HG02852 (cell line): ENCODE data around the gene RELN.

ENCODE experiments used
- ATAC-seq: cut with Tn5 transposase; IDR thresholded peaks from one replicate; pipeline ENCODE4 v1.9.1; 2021; ENCODE audit warnings: mild to moderate bottlenecking, moderate library complexity; ENCODE audit not compliant: unreplicated experiment

The RELN gene

DNA sequence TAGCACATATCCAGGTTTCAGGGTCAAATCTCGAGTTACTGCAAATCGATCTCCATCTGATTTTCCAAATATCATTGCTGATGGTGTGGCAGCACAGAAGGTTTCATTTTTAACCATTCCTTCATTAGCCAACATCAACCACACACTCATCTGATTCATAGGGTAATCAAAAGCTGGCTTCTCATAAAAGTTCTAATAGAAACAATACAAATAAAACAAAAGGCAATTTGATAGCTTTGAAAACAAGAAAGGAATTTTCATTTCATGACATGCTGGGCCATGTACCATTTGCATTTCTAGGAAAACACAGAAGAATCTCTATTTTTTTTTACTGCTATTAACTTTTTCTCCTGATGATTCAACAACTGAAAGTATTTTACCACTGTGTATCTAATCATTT lies 395.8 kb downstream of the RELN start:
- no peak for ATAC-seq

DNA sequence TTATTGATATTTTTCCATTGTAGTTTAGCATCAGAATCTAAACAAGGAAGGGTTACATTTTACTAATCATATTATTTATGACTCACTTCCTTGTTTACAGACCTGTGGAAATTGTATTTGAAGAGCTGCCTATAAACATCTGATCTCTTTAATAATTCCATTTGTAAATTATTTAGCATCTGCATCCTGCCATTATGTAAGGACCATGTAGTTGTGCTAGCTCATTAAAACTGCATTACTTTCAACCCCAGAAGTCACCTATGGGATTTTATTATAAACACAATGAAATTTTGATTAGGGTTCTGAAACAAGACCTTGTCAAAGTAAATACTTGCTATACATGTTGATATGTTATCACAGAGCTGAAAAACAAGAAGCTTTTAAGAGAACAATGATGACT lies 396.6 kb downstream of the RELN start:
- no peak for ATAC-seq

DNA sequence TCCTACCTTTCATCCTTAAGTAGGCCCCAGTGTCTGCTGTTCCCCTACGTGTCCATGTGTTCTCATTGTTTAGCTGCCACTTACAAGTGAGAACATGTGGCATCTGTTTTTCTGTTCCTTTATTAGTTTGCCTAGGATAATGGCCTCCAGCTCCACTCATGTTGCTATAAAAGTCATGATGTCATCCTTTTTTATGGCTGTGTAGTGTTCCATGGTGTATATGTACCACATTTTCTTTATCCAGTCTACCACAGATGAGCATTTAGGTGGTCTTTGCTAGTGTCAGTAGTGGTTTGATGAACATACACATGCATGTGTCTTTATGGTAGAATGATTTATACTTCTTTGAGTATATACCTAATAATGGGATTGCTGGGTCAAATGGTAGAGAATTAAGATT lies 397.3 kb downstream of the RELN start:
- no peak for ATAC-seq

DNA sequence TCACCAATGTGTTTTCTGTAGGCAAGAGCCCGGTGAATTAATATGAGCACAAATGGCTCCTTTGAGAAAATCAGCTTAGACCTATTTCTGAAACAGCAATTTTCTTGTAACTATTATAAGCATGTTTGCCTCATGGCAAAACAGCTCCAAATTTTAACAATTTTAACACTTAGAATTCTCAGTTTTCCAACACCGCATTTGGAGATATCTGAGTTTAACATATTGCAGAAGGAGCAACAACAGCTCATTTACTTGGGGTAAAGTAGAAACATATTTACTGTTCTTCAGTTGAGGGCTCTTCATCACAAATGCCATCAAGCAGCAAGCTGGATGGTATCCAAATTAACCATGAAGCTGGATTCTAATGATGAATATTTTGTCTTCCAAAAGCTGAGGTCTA lies 409.4 kb downstream of the RELN start:
- no peak for ATAC-seq

DNA sequence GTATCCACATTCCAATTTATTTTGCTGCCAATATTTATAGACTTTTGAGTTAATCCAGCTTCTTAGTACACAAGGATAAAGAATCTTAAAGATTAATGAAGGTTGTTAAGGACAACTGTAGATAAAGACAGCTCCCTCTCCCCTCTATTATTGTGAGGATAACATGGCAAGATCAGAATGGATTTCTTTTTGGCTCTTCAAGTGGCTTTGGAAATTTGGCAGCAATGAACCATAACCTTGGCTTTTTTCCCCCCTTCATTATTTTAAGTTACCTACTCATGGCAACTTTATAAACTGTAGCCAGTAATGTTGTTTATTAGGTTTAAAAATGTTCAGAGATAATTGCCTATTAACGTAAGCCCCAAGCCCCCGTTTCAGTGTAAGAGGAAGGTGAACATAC lies 412.4 kb downstream of the RELN start:
- no peak for ATAC-seq

DNA sequence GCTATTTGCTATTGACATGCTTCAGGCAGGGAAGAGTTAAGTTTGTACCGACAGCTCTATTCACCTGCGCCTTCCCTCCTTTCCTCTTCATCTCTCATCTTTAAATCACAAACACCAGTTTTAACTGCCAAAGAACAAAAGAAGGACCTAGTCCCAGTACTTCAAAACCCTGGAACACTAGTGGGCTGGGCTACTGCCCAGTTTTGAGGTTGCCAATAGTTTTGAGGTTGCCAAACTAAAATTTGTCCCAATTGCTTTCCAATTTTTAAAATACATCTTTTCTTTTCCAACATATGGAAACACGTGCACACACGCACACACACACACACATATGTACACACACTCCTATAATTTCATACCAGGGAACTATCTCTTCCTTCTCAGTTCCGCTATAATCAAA lies 412.8 kb downstream of the RELN start:
- ATAC-seq, result no peak

DNA sequence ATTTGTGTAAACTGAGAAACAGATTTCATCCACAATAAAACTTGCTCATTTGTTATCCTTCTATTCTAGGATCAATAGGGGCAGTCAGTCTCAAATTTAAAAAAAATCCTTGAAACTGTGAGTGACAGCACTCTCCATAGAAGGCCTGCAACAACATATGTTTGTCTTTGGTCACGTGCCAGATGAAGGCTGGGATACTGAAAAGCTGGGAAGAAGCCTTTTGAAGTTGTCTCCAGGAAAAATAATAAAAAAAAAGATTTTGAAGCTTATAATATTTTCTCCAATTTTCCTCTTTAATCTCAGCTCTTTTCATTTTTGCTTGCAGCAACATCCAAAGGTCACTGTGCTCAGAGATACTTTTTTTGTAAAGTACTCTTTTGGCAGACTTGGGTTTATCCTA lies 414.9 kb downstream of the RELN start:
- ATAC-seq, result no peak

DNA sequence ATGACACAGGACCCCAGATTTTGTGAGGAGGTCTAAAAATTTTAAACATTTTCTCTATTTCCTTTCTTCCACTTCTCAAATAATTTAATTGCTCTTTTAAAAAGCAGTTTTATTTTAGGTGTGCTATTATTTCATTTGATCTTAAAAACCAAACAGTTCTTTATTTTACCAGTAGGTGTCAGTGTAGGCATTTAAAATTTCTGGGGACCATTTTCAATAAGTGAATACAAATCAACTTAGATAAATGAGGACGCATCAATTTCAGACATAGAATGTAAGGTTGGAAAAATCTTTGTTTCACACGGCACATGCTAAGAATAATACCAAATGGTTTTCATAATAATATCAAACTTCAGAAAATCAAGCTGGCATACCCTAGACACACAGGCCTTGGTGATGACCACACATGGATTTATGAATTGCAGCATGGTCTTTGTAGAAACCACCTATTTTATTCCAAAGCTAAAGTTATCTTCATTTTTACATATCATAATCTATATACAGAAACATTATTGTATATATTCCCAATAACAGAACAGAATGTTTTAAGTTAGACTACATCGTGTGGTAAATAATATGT lies 415.9 kb downstream of the RELN start:
- ATAC-seq, result no peak

DNA sequence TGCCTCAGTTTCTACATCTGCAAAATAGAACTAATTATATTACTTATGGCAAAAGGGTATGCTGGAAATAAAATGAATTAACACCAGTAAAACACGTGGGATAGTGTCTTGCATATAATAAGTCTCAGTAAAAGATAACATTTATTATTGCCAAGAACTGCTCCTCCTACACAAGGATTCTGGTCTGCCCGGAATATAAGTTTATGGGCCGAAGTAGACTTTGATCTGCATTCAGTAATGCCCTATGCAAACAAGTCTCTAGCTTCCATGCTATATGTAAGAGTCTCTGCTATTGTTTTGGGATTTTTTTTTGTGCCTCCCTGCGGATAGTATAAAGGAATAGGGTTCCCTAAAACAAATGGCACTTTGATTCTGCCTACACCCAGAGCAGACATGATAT lies 417.9 kb downstream of the RELN start:
- ATAC-seq, result no peak

DNA sequence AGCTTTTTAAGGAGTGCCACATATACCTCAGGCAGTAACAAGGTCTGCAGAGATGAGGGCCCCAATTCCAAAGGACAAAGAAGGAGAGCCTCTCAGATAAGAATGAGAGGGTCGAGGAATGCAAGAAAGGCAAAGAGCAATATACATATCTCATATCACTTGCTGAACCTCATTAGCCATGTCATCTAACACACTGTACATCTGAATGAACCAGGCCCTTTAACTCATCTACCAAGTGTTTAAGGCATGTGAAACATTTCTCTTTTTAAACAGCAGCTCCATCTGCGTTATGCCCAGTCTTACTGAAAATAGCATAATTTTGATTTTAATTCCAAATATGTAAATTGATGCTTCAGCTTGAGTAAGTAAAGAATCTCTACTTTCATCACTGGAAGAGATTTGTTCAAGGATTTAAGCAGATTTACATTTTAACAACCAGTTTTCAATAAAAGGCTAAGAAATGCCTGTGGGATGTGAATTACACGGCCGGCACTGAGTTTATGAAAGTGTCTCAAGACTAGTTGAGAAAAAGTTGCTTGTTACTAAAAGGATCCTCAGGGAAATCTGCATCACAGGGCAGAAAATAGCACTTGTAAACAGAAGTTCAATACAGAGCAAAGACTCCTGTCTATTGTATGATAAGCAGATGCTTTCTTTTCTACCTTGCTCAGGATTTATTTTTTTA lies 419.7 kb downstream of the RELN start:
- ATAC-seq, result no peak

DNA sequence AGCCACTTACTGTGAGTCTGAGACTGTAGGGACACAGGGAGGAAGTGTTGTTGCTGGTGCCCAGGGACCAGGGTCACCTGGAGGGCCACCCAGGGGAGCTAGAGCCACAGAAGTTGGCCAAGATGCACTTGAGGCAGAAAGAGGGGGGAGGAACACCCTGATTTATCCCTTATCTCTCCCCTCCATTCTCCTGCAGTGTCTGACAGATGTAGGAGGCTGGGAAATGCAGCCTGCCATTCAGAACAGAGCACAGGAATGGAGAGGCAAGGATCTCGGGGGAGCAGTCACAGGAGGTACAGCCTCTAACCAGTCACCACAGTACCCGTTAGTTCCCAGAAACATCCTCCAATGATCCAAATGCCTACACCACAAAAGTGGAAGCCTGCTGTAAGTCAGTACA lies 425.0 kb downstream of the RELN start:
- ATAC-seq, result no peak

DNA sequence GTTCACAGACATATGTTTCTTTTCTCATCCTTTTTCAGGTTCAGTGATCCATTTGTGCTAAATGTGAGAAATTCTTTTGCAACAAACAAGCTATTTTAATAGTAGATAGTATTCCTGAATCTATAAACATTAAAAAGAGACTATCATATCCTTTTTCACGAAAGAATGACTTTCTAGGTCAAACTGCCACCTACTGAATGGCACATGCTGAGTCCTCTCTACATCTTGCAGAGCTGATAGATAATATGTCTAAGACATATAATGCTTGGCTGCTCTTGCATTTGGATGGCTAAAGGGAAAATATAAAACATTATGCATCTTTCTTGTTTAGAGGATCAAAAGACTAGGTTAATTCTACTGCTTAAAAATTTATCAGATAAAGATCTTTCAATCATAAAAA lies 429.3 kb downstream of the RELN start:
- ATAC-seq, result no peak

DNA sequence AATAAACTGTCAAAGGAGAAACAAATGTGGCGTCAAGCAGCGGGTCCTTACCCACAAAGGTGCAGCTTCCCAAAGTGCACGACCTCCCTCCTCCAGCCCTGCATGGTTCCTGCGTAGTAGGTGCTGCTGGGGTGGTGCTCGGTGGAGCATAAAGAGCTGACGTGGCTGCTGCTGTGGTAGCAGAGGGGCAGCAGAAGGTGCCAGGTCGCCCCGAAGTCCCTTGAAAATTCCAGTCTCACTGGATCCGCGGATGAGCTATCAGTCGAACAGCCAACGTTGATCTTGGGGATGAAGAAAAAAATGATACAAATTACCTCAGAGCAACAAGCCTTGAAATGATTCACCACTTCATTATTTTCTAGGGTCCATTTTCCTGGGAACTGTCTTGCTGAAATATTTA lies 438.4 kb downstream of the RELN start:
- ATAC-seq, result no peak

DNA sequence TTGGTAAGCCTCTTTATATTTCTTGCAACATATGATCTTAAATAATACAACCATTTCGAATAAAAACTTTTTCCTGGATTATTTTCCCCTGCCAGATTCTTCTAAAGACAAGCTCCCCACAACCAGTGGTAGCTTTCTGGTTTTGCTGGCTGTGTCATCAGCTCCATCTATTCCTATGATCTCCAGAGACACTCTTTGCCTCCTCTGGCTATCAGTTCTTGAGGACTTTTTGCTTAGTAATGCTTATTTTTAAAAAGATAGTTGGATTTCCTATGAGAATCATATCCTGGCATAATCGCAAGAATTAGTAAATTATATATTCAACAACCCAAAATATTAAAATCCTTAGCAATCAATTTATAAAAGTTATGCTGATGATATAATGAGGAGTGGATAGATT lies 439.7 kb downstream of the RELN start:
- ATAC-seq, result no peak

DNA sequence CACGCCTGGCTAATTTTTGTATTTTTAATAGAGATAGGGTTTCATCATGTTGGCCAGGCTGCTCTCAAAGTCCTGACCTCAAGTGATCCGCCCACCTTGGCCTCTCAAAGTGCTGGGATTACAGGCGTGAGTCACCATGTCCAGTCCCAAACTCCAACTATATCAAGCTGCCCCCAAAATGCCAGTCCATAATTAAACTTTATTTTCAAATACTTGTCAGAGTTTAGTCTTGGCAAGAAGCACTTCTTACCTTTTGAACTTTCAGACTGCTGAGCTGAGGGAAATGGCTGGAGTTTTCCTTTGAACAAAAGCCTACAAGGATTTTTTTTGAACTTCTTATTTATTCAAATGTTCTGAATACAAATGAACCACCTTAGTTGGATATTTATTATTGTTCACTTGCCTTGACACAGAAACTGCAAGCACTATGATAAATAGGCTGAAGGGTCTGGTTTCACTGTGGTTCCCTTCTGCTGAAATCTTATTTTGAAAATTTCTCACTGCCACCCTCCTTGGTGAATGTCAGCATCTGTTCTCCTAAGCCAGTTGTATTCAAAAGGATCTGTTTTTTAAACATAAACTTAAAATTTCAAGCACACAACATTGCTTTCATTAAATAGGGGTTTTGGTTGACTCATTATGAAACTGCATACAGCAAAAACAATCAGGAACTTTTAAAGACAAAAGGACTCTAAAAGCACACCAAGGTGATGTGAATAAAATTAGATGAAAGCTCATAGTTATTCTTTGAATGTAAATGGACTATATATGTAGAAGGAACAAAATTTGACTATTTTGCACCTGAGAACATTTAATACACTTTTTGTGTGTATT lies 441.8 kb downstream of the RELN start:
- ATAC-seq, result no peak

DNA sequence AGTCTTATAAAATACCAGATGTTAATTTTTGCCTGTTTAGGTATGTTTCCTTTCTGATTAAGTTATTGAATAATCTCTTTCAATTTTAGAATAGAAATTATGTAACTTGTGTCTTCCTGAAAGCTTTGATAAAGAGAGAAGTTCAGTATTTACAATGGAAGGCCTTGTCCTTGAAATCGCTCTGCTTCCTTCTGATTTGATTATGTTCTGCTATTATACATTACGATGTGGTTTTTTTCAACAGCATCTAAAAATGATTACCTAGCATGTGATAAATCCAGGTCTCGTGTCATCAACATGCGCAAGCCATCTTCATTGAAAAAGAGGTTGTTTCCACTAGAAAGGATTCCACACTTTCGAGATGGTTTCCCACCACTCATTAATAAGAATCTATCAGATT lies 447.0 kb downstream of the RELN start:
- no peak for ATAC-seq

DNA sequence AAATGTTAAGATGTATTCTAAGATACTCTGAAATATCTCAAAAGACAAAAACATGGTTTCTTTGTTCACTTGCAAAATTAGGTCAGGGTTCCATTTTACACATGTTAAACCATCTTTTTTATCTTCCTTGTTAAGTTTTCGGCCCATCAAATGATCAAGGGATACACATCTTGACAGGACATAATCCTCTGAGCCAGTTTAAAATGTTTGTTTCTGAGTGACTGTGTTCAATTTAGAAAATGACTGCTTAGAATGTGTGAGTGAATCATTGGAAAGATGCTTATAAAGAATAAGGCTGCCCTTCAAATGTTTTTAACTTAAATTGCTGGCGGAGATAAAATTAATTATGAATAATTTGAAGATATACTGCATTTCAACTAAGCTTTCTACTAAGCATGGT lies 447.5 kb downstream of the RELN start:
- ATAC-seq, result no peak

DNA sequence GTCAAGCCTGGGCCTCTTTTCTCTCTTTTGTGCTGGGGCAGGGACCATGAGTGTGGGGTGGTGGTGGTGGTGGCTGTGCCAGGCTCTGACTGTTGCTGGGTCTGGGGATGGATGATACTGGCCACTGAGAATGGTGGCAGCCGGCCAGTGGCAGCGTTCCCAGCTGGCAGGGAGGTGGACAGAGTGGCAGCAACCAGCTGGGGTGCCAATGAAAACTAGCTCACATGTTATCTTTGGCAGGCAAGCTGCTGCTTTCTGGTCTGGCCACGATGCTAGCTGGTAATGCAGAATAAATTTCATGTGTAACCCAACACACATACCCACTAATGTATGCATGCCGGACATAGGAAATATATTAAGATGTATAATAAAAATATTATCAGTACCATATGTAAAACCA lies 448.4 kb downstream of the RELN start:
- ATAC-seq, result no peak

DNA sequence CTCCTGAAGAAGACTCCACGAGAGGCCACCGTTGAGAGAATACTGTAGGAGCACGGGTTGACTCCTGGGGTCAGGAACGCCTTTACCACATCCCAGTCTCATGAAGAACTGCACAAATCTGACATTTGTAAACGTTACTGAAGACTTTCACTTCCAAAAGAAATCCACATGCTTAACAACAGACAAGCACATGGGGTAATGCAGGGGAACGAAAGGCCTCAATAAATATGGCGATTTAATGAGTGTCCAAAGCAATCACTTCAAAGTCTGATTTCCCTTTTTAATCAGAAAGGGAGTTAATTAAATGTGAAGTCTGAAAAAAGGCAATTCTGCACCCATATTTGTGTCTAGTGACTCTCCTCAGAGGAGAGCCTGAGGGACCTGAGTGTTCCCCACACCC lies 449.1 kb downstream of the RELN start:
- ATAC-seq, result no peak

DNA sequence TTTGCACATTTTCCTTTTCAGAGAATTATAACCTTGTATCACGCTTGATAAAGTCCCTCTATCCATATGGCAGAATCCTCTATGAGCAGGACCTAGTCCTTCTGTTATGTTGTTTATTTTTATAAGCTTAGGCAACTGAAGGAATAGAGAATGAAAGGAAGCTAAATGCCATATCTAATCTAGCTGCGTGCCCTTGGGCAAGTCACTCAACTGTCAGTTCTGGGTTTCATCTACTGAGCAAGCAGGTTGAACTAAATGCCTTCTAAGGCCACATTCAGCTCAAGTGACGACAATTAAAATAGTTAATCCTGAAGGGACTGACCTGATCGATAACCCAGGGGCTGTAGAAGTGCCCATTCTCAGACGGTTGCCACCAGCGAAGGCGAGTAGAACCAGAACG lies 449.6 kb downstream of the RELN start:
- no peak for ATAC-seq

DNA sequence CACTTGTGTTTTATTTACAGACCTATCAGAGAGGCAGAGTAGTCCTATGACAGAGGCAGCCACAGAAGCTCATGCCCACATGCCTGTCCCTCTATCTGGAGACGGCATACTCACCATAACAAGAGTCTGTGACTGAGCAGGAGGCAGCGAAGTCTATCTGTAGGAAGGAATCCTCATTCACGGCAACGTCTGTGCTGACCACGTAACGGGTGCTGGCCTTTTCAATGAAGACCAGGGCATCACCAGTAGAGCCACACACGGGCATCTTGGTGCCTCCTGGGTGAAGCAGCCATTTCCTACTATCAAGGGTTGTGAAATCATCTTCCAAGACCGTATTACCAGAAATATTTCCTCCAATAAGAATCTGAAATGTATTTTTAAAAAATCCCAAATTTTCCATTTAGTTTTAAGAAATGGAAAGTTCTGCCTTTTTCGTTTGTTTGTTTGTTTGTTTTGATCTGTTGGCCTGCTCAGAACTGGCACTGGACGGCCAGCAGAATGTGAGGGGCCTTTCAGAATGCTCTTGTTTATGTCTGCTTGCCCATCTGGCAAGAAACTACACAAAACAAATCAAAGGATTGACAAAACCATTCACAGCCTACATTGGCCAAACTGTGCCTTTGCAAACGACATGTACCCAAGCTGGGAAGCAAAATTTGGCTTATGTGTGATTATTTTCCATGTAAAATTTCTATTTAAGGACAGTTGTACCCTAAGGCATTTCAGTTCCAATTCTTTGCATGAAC lies 450.3 kb downstream of the RELN start:
- no peak for ATAC-seq

DNA sequence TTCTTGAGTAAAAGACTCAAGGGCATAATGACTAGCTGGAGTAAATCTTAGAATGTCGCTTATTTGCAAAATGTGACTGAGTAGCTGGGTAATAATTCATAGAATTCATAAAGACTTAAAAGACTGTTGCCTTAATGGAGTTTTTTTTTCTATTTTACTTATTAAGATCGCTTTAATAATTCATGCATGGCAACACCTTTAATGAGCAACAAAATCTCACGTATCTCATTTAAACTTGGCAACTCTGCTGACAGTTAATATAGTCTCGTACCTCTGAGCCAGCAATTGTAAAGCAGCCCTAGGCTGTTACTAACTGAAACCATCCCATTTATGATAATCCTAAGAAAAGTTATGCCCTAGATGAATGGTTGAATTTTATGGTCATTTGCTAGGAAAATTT lies 455.7 kb downstream of the RELN start:
- ATAC-seq, result no peak
